PC-3 (cell line): Measurements from ENCODE around the gene TCL1A.

Experiments
- EZH2 ChIP-seq: fragments of 300-600 bp; sonication (generic); IDR thresholded peaks from one replicate; pipeline ENCODE4 v1.6.1; 2017; ENCODE audit warnings: antibody characterized with exemption, mild to moderate bottlenecking, low read length; ENCODE audit not compliant: unreplicated experiment
- EZH2phosphoT487 ChIP-seq: fragments of 300-600 bp; sonication (generic); IDR thresholded peaks from 2 replicates; pipeline ENCODE4 v1.6.1; 2018; ENCODE audit warnings: mild to moderate bottlenecking, antibody characterized with exemption, low read length, borderline replicate concordance
- TF ChIP-seq, protein P1 (sequence below): fragments of 300-600 bp; sonication (generic); conservative IDR thresholded peaks from 2 replicates; pipeline ENCODE4 v1.5.1; 2017; ENCODE audit warnings: antibody characterized with exemption, low read depth, mild to moderate bottlenecking, low read length

DNA sequence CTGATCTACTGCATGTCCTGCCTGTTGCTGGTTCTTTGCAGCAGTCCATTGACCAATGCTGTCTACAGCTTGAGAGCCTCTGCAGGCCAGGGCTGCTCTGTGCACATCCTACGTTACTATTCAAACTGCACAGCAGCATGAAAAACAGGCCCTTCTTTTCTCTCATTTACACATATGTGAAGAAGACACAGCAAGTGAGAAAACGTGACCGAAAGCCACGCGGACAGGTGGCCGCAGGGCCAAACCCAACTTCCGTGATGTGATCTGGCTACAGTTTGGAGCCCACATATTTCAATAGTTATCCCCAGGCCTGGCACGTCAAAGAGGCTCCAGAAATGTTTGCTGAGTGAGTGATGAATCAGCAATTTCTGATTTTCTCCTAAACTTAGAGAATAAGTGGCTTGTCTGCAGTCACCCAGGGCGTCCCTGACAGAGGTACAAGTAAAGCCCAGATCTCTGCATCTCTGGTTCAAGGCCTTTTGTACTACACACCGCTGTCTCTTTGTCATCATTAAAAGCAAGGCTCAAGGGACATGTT lies 45.6 kb downstream of the TCL1A start:
- TF ChIP-seq, protein P1, sequence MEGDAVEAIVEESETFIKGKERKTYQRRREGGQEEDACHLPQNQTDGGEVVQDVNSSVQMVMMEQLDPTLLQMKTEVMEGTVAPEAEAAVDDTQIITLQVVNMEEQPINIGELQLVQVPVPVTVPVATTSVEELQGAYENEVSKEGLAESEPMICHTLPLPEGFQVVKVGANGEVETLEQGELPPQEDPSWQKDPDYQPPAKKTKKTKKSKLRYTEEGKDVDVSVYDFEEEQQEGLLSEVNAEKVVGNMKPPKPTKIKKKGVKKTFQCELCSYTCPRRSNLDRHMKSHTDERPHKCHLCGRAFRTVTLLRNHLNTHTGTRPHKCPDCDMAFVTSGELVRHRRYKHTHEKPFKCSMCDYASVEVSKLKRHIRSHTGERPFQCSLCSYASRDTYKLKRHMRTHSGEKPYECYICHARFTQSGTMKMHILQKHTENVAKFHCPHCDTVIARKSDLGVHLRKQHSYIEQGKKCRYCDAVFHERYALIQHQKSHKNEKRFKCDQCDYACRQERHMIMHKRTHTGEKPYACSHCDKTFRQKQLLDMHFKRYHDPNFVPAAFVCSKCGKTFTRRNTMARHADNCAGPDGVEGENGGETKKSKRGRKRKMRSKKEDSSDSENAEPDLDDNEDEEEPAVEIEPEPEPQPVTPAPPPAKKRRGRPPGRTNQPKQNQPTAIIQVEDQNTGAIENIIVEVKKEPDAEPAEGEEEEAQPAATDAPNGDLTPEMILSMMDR, result no peak
- TF ChIP-seq EZH2 (no peak), EZH2phosphoT487 (no peak)
